BE2C (cell line): Measurements from ENCODE around the gene IRF4.

Experiments used
- DNase-seq: peaks from one replicate; pipeline ENCODE4 v3.0.0-alpha.2; 2020
- H3K27me3 ChIP-seq: fragments of 250-450 bp; sonication (Bioruptor Pico); 2 replicates; pipeline ENCODE4 v1.5.1; 2020; ENCODE audit warnings: mild to moderate bottlenecking
- H3K36me3 ChIP-seq: fragments of 250-450 bp; sonication (Bioruptor Pico); 2 replicates; pipeline ENCODE4 v1.5.1; 2020; ENCODE audit warnings: mild to moderate bottlenecking
- H3K4me1 ChIP-seq: fragments of 250-450 bp; sonication (Bioruptor Pico); 2 replicates; pipeline ENCODE4 v1.5.1; 2020
- H3K4me3 ChIP-seq: 2 replicates; pipeline ENCODE4 v1.5.1; 2011; ENCODE audit warnings: low read depth, low read length
- H3K9me3 ChIP-seq: fragments of 250-450 bp; sonication (Bioruptor Pico); 2 replicates; pipeline ENCODE4 v1.5.1; 2020
- TF ChIP-seq, protein P1 (sequence below): IDR thresholded peaks from 2 replicates; pipeline ENCODE4 v1.5.1; 2012; ENCODE audit warnings: mild to moderate bottlenecking, low read depth, low read length

IRF4 gene

DNA sequence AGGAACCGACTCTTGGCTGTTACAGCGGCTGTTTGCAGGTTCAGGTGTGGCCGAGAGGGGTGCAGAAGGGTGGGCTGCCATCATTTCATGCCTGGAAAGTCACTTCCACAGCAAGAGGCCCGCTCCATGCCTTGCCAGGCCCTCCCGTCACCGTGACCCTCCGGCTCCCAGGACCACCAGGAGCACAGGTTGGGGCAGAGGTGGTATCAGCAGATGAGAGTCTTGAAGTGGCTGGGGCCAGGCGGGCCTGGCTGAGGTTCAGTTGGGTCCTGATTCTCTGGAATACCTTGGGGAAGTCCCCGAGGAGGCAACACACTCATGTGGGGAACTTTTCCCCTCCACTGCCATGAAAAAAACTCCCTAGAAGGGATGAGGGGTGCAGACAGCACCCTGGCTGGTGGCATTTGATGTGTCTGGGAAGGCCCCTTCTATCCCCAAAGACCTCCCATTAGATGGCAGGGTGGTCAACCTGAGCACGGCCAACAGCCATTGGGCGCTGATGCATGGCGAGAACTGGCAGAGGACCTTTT lies 34.2 kb upstream of the IRF4 start:
- DNase-seq = no peak
- no peaks in the 10 kb centered on the region for H3K36me3 ChIP-seq
- H3K27me3 ChIP-seq = peaks cover 5% of the 10 kb centered on the region; the same call in 1 of the 2 replicates
- no peak overlapping the region for H3K4me3 ChIP-seq
- peaks cover 4% of the 10 kb centered on the region for H3K9me3 ChIP-seq
- TF ChIP-seq, protein P1, sequence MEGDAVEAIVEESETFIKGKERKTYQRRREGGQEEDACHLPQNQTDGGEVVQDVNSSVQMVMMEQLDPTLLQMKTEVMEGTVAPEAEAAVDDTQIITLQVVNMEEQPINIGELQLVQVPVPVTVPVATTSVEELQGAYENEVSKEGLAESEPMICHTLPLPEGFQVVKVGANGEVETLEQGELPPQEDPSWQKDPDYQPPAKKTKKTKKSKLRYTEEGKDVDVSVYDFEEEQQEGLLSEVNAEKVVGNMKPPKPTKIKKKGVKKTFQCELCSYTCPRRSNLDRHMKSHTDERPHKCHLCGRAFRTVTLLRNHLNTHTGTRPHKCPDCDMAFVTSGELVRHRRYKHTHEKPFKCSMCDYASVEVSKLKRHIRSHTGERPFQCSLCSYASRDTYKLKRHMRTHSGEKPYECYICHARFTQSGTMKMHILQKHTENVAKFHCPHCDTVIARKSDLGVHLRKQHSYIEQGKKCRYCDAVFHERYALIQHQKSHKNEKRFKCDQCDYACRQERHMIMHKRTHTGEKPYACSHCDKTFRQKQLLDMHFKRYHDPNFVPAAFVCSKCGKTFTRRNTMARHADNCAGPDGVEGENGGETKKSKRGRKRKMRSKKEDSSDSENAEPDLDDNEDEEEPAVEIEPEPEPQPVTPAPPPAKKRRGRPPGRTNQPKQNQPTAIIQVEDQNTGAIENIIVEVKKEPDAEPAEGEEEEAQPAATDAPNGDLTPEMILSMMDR = no peak
- H3K4me1 ChIP-seq = no peaks in the 10 kb centered on the region

DNA sequence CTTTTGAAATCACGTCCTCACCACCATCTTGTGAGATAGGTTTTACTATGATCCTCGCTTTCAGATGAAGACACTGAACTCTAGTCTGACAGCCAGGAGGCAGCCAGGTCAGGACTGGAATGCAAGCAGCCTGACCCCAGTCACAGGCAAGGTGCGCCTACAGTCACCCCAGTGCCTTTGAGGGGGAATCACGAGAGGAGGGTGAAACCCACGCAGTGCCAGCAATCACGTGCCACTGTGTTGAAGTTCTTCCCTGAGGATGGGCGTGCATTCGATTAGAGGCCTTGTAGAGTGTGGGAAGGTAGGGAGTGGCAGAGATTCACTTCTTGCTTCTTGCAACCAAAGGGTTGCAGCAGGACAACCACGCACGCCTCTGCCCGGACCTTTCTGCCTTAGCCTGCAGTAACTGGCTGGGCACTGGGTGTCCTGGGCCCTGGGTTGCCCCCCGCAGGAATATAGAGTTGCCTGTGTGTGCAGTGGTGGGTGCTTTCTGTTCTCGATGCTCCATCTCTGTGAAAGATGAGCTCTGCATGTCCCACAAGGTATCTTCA lies 33.7 kb upstream of the IRF4 start:
- no peaks in the 10 kb centered on the region for H3K36me3 ChIP-seq
- H3K9me3 ChIP-seq = peaks cover 4% of the 10 kb centered on the region
- H3K4me1 ChIP-seq = no peaks in the 10 kb centered on the region
- no peak overlapping the region for H3K4me3 ChIP-seq
- no peak for DNase-seq
- TF ChIP-seq, protein P1 = no peak
- H3K27me3 ChIP-seq = peaks cover 5% of the 10 kb centered on the region; the same call in 1 of the 2 replicates

DNA sequence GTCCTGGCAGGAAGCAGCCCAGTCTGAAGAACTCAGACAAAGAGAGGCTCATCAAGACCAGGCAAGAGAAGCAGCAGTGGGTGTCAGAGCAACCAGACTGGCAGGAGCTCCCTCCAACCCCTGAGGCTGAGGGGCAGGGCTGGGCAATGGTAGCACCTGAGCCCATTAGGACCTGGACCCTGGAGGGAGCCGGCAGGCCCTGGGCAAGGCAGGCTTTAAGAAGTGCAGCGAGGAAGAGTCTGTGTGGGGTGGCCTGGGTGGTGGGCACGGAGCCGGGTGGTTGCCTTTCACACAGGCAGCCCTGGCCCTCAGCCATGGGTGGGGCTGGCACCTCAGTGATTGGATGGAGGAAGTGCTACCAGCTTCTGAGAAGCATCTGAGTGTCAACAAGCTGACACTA lies 33.1 kb upstream of the IRF4 start:
- peaks cover 4% of the 10 kb centered on the region for H3K9me3 ChIP-seq
- DNase-seq = no peak
- no peaks in the 10 kb centered on the region for H3K36me3 ChIP-seq
- H3K4me1 ChIP-seq = no peaks in the 10 kb centered on the region
- H3K4me3 ChIP-seq = no peak overlapping the region
- peaks cover 5% of the 10 kb centered on the region; the same call in 1 of the 2 replicates for H3K27me3 ChIP-seq
- TF ChIP-seq, protein P1 = no peak

DNA sequence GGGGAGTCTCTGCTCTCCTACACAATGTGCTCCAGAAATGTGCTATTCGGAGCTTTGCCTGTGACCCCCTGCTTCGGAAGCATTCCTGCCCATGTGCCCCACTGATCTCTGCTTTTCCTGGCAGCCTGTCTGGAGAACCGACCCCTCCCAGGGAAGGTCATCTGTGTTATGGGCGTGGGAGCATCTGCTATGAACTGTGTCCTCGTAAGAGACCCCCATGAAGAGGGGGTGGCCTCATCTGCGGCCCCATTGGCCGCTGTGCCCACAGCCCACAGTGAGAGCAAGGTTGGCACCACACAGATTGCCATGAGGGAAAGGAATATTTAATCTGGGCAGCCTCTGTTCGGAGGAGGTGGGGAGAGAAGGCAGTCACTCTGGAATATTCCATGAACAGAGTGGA lies 32.7 kb upstream of the IRF4 start:
- Histone ChIP-seq H3K27me3 (peaks cover 5% of the 10 kb centered on the region; the same call in 1 of the 2 replicates), H3K9me3 (peaks cover 4% of the 10 kb centered on the region)

DNA sequence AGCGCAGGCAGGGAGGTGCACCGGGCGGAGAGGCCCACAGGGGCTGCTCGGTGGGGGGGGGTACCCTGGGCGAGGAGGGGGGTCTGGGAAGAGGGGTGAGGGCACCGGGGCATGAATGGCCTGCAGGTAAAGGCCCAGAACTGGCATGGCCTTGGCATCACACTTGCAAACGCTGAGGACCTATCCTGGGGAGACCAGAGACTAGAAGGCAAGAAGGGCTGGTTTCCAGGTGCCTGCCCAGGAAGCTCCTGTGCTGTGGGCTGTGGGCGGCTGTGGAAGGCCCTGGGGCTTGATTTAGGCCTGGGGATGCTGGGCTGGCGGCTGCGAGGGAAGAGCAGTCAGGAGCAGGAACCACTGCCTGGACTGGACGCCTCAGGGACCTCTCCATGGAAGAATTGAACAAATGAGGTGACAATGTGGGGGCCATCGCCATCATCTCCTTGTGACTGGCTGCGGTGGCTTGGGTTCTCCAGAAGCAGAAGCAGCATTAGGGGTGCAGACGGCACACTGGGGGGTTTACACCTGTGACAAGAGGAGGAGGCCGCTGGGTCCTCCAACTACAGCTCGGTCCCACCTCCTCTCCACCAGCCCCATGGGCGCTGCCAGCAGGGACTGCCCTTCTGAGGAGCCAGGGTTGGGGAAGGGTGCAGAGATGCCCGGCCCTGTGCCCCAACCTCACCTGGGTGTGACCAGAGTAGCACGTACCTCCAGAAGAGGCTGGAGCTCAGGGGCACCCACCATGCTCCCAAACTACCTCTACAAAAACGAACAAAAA lies 32.1 kb upstream of the IRF4 start:
- H3K36me3 ChIP-seq = no peaks in the 10 kb centered on the region
- peaks cover 4% of the 10 kb centered on the region for H3K9me3 ChIP-seq
- DNase-seq = no peak
- H3K27me3 ChIP-seq = peaks cover 5% of the 10 kb centered on the region; the same call in 1 of the 2 replicates
- no peaks in the 10 kb centered on the region for H3K4me1 ChIP-seq
- TF ChIP-seq, protein P1 = no peak
- no peak overlapping the region for H3K4me3 ChIP-seq

More for the DNA sequence above, 32.7 kb upstream of the IRF4 start:
- DNase-seq = no peak
- no peak overlapping the region for H3K4me3 ChIP-seq
- H3K36me3 ChIP-seq = no peaks in the 10 kb centered on the region
- TF ChIP-seq, protein P1 = no peak
- no peaks in the 10 kb centered on the region for H3K4me1 ChIP-seq

DNA sequence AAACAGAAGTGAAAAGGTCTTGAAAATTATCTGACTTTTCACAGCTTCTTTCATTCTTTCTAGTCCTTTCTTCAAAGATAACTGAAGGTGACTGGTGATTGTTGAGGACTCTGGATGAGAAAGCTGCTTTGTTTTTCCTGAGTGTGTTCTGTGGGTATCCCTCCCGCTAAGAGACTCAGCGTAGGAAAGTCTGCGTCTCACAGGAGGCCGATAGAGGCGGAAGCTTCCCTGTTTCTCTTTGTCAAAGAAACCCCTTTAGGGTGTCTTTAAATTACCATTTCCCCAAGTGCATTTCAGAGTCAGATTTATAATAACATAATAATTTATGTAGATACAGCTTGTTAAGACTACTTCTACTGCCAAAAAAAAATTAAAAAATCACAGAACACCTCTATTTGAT lies 31.2 kb upstream of the IRF4 start:
- Histone ChIP-seq H3K4me3 (no peak overlapping the region), H3K9me3 (peaks cover 4% of the 10 kb centered on the region; the same call in 1 of the 2 replicates), H3K4me1 (no peaks in the 10 kb centered on the region), H3K36me3 (no peaks in the 10 kb centered on the region), H3K27me3 (peaks cover 5% of the 10 kb centered on the region; the same call in 1 of the 2 replicates)
- no peak for DNase-seq
- TF ChIP-seq, protein P1 = no peak
